NCI-H226 (cell line): ENCODE results near the gene TSPAN16.
A peak's percentile ranks its signal among the peaks of the same experiment; 100 is the strongest.
"Not testable (repeated sequence)": the region's sequence is repeated elsewhere in the genome, so short reads cannot be mapped to it uniquely, and the experiment has no call there.

Experiments used
- DNase-seq: peaks from one replicate; pipeline ENCODE4 v3.0.0-alpha.2; 2015

Gene TSPAN16

GRCh38 chr19:11321191-11322126, 25.5 kb downstream of the TSPAN16 start:
- DNase-seq: no peak

GRCh38 chr19:11322269-11323024, 26.5 kb downstream of the TSPAN16 start:
- no peak for DNase-seq

GRCh38 chr19:11323601-11324078, 27.7 kb downstream of the TSPAN16 start:
- no peak for DNase-seq

- peak; percentile 89 for DNase-seq
These were observed 28.2 kb downstream of the TSPAN16 start for GRCh38 chr19:11324079-11324661.

- no peak for DNase-seq
These were observed 28.9 kb downstream of the TSPAN16 start for GRCh38 chr19:11324748-11325389.

GRCh38 chr19:11325544-11325943, 29.6 kb downstream of the TSPAN16 start:
- DNase-seq: no peak

GRCh38 chr19:11330127-11330526, 34.2 kb downstream of the TSPAN16 start:
- DNase-seq: no peak

- DNase-seq: no peak
These were observed 35.5 kb downstream of the TSPAN16 start for GRCh38 chr19:11331502-11331901.

GRCh38 chr19:11332822-11333221, 36.9 kb downstream of the TSPAN16 start:
- no peak for DNase-seq

GRCh38 chr19:11333838-11334237, 37.9 kb downstream of the TSPAN16 start:
- DNase-seq: peak; percentile 24

- no peak for DNase-seq
These were observed 39.6 kb downstream of the TSPAN16 start for GRCh38 chr19:11335449-11336146.

- DNase-seq: no peak
These were observed 41.1 kb downstream of the TSPAN16 start for GRCh38 chr19:11337080-11337479.

- no peak for DNase-seq
These were observed 42.2 kb downstream of the TSPAN16 start for GRCh38 chr19:11338121-11338520.

GRCh38 chr19:11338569-11339253, 42.8 kb downstream of the TSPAN16 start:
- no peak for DNase-seq

- DNase-seq: peak; percentile 75
These were observed 43.5 kb downstream of the TSPAN16 start, which contains the start of gene RAB3D for GRCh38 chr19:11339254-11340098. TSS of gene RAB3D (minus strand) at chr19:11339657. CDS start at chr19:11337399, 2,258 bp downstream.

GRCh38 chr19:11340099-11340467, 44.1 kb downstream of the TSPAN16 start:
- DNase-seq: not testable (repeated sequence)

GRCh38 chr19:11342429-11342828, 46.5 kb downstream of the TSPAN16 start:
- no peak for DNase-seq

GRCh38 chr19:11345122-11345803, 49.3 kb downstream of the TSPAN16 start:
- DNase-seq: no peak

- peak; percentile 98 for DNase-seq
These were observed 50.4 kb downstream of the TSPAN16 start, which contains the start of the genes CCDC159 and TMEM205 for GRCh38 chr19:11346104-11346940. TSS of gene CCDC159 (plus strand) at chr19:11346519. CDS start at chr19:11346607, 88 bp downstream. TSS of gene TMEM205 (minus strand) at chr19:11346268. CDS start at chr19:11345619, 649 bp downstream.
